CD4-positive, alpha-beta T cell treated with Interferon gamma for 1 hour (primary cell): Measurements from ENCODE around the gene HTATSF1.

Source experiments
- DNase-seq: peaks from one replicate; pipeline ENCODE4 v3.0.0-alpha.2; 2020

The HTATSF1 gene, protein sequence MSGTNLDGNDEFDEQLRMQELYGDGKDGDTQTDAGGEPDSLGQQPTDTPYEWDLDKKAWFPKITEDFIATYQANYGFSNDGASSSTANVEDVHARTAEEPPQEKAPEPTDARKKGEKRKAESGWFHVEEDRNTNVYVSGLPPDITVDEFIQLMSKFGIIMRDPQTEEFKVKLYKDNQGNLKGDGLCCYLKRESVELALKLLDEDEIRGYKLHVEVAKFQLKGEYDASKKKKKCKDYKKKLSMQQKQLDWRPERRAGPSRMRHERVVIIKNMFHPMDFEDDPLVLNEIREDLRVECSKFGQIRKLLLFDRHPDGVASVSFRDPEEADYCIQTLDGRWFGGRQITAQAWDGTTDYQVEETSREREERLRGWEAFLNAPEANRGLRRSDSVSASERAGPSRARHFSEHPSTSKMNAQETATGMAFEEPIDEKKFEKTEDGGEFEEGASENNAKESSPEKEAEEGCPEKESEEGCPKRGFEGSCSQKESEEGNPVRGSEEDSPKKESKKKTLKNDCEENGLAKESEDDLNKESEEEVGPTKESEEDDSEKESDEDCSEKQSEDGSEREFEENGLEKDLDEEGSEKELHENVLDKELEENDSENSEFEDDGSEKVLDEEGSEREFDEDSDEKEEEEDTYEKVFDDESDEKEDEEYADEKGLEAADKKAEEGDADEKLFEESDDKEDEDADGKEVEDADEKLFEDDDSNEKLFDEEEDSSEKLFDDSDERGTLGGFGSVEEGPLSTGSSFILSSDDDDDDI

GRCh38 chrX:136497556-136498052 lies at the start of gene HTATSF1:
TSS of gene HTATSF1 (plus strand) at chrX:136497592. CDS start at chrX:136497685, 93 bp downstream.
- no peak for DNase-seq

DNA sequence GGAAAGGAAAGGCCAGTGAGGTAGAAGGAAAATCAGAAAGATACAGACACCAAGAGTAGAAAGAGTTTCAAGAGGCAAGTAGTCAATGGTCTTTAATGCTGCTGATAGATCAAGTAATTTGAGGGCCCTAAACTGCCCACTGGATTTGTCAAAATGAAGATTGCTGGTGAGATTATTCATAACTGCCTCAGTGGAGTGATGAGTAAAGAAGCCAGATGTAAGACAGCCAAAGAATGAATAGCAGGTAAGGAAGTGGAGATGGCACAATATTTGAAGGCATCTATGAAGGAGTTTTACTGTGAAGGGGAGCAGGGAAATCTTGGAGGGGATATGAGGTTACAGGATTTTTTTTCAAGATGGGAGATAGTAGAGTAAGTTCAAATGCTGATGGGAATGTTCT lies 49.4 kb upstream of the HTATSF1 start:
- DNase-seq, result no peak

- no peak for DNase-seq
These were observed 47.2 kb upstream of the HTATSF1 start for GRCh38 chrX:136450050-136450830.

DNA sequence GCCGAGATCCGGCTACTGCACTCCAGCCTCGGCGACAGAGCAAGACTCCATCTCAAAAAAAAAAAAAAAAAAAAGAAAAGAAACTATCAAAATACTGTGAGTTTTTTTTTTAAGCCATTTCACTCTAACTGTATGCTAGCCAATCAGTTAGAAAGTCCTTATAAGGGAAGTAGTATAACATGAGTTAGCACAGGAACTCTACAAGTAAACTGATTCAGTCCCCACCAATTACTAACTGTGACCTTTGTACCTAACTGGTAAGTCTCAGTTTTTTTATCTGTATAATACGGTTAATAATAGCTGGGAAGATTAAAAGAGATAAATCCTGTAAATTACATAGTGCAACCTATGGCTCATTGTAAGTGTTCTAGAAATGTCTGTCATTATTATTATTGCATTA lies 44.8 kb upstream of the HTATSF1 start:
- DNase-seq, result no peak

DNA sequence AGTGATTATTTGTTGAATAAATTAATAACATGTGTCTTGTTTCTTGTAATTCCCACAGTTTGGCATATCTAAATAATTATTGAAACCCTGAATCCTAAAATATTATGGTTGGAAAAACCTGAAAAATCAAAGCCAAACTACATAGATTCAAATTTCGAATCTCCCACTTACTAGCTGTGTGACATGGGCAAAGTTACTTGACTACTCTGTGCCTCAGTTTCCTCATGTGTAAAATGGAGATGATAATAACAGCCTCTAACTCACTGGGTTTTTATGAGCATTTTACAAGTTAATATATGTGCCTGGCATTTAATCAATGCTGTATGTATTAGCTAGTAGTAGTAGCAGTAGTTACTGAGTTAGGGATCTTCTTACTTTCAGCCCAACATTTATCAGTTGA lies 44.3 kb upstream of the HTATSF1 start:
- no peak for DNase-seq

DNA sequence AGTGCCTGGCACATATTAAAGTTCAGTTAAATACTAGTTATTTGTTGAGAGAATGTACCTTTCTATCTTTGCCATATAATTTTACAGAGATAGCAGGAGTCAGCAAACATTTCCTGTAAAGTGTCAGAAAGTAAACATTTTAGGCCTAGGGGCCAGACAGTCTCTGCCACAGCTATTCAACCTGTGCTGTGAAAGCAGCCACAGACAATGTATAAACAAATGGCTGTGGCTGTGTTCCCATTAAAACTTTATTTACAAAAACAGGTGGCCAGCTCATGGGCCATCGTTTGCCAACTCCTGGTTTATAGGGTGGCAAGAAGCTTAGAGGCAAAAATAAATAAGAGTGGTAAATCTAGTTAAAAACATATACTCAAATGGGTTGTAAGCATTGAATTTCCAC lies 43.6 kb upstream of the HTATSF1 start:
- DNase-seq, result no peak

DNA sequence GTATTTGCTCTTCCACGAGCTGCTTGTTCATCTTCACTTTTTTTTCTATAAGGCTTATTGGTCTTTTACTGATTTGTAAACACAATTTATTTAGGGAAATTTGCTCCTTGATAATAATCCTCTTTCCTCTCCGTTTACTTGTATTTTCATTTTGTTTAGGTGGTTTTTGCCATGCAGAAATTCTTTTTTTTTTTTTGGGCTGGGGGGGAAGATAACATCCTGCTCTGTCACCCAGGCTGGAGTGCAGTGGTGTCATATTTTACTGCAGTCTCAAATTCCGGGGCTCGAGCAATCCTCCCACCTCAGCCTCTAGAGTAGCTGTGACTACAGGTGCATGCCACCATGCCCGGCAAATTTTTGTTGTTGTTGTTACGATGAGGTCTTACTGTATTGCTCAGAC lies 41.3 kb upstream of the HTATSF1 start:
- DNase-seq, result no peak

DNA sequence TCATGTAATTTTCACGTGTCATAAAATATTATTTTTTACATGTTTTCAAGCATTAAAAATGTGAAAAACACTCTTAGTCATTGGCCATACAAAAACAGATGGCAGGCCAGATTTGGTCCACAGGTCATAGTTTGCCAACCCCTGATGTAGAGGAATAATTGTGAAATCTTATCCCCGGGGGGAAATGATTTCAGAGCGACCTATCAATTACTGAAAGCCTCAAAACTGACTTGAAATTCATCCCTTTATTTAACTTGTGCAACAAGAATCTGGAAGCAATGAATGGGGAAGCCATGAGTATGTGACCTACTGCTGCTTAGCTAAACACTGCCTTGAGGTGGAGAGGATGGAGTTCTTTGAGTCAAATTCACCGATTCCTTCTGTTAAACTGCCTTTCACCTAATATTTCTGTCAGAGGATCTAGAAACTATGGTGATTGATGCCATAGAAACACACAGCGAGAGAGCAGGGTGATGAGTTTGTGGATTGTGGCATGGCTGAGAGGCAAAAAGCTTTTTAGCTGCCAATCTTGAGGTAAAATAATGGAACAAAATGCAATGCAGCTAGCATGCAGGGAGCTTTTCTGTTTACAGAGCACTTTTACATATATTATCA lies 40.0 kb upstream of the HTATSF1 start:
- DNase-seq, result no peak

- no peak for DNase-seq
These were observed 32.8 kb upstream of the HTATSF1 start for GRCh38 chrX:136464589-136464988.

DNA sequence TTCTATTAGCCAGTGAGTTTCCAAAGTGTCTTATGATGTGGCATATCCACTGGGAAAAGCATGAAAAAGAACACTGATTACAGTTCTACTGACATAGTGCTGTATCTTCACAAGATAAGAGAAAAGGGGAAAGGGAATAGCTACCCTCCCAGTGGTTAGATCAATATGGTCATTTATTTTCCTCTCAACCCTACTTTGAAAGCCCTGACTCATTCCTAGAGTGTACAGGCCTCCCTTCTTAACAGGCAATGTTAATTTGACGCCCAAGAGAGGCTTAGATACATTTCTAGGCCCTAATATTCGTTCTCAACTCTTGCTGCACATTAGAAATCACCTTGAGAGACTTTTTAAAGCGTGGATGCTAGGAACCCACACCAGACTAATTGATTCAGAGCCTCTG lies 30.1 kb upstream of the HTATSF1 start:
- DNase-seq, result no peak

- no peak for DNase-seq
These were observed 28.8 kb upstream of the HTATSF1 start for GRCh38 chrX:136468391-136469103.

- no peak for DNase-seq
These were observed 23.7 kb upstream of the HTATSF1 start for GRCh38 chrX:136473663-136474062.

GRCh38 chrX:136475236-136475635 lies 22.2 kb upstream of the HTATSF1 start:
- DNase-seq, result no peak

DNA sequence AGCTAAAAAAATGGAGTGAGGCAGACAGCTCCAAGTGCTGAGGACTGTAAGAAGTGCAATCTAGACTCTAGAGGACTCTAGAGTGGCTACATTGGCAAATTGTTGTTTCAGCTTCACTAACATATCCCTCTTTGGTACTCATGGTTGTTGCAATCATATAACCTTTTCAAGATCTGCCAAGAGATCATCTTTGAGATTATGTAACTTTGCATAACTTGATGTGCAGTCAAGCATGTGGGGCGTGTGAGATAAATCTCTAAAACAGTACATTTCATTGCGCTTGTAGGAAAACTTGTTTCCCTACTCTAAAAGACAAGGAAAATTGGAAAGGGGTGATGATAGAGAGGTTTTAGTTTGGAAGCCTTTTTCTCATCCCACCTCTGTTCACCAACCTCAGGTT lies 20.9 kb upstream of the HTATSF1 start:
- DNase-seq, result no peak

GRCh38 chrX:136477026-136477425 lies 20.4 kb upstream of the HTATSF1 start:
- no peak for DNase-seq

GRCh38 chrX:136480383-136480782 lies 17.0 kb upstream of the HTATSF1 start:
- DNase-seq, result no peak

GRCh38 chrX:136487647-136488046 lies 9.7 kb upstream of the HTATSF1 start, which contains the start of gene BRS3:
TSS of gene BRS3 (plus strand) at chrX:136487947. CDS start at chrX:136488115, 168 bp downstream.
- no peak for DNase-seq

DNA sequence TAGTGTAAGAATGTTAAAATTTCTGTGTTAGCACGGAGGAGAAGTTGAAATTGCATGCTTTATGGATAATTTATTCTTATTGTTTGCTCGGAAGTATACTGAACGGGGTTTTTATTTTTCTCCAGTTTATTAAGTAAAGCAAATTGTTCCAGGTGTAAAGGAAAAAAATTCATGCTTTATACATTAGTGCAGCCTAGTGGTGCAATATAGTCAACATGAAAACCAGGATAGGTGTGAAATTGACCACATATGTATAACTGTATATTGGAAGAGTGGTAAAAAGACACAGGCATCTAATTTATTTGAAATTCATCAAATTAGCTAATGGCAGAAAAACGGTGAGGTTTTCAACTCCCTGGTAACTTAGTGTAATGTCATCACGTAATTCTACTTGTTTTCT lies 8.7 kb upstream of the HTATSF1 start:
- DNase-seq, result no peak

- DNase-seq, result no peak
These were observed 5.6 kb upstream of the HTATSF1 start for GRCh38 chrX:136491832-136492231.

DNA sequence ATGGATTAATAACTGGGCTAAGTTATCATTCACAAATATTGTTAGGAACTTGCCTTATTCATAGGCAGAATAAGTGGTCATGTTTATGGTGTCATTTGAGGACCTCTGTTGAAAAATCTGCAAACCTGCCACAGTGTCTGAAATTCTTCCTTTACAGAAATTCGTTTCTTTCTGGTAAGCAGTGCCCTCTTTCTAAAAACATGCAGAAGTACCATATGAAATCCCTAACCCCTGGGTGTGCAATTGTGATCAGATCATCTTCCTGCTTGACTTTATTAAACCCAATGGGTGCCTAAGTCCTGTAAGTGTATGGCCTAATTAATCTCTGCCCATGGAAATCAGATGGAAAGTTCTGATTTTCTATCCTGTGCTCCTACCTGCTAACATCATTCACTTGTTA lies 4.4 kb upstream of the HTATSF1 start:
- no peak for DNase-seq

GRCh38 chrX:136495043-136495442 lies 2.3 kb upstream of the HTATSF1 start:
- DNase-seq, result no peak

GRCh38 chrX:136496186-136496763 lies 1.1 kb upstream of the HTATSF1 start:
- DNase-seq, result no peak
